SU-DHL-6 (cell line): ENCODE results near the gene WDR93.

Source experiments
- H2AFZ ChIP-seq: fragments of 200-600 bp; sonication (generic); 2 replicates; pipeline ENCODE4 v1.6.1; 2014; ENCODE audit warnings: low read depth, mild to moderate bottlenecking, moderate library complexity, mixed read lengths, antibody characterized with exemption, low read length; ENCODE audit not compliant: severe bottlenecking
- H3F3A ChIP-seq: fragments of 200-600 bp; shearing (Covaris generic); 2 replicates; pipeline ENCODE4 v1.6.0; 2016; ENCODE audit warnings: antibody characterized with exemption, mild to moderate bottlenecking; ENCODE audit not compliant: insufficient read depth
- H3K27ac ChIP-seq: fragments of 200-600 bp; sonication (generic); 2 replicates; pipeline ENCODE4 v1.5.1; 2016; ENCODE audit warnings: low read depth, mild to moderate bottlenecking, low read length, moderate library complexity, mixed read lengths
- H3K27me3 ChIP-seq: fragments of 200-600 bp; sonication (generic), shearing (Covaris generic); 2 replicates; pipeline ENCODE4 v1.6.0; 2014; ENCODE audit warnings: mild to moderate bottlenecking, low read length
- H3K36me3 ChIP-seq: fragments of 200-600 bp; sonication (generic); 2 replicates; pipeline ENCODE4 v1.6.1; 2014; ENCODE audit warnings: mild to moderate bottlenecking, low read length, mixed read lengths
- H3K4me2 ChIP-seq: fragments of 300-600, 200-600 bp; shearing (Covaris generic), sonication (generic); 2 replicates; pipeline ENCODE4 v1.6.0; 2014; ENCODE audit warnings: low read length, low read depth, mild to moderate bottlenecking; ENCODE audit not compliant: poor library complexity, severe bottlenecking
- H3K4me3 ChIP-seq: fragments of 200-600 bp; sonication (generic); 2 replicates; pipeline ENCODE4 v1.5.1; 2014; ENCODE audit warnings: antibody characterized with exemption, low read length, mild to moderate bottlenecking, mixed read lengths; ENCODE audit not compliant: insufficient read depth, poor library complexity, severe bottlenecking
- H3K79me2 ChIP-seq: fragments of 200-600 bp; sonication (generic); 2 replicates; pipeline ENCODE4 v1.6.1; 2014; ENCODE audit warnings: mild to moderate bottlenecking, low read length, moderate library complexity; ENCODE audit not compliant: insufficient read depth
- H3K9ac ChIP-seq: fragments of 200-600 bp; sonication (generic); 2 replicates; pipeline ENCODE4 v1.7.0; 2014; ENCODE audit warnings: mild to moderate bottlenecking, low read length
- H3K9me2 ChIP-seq: fragments of 200-600 bp; sonication (generic); replicated peaks from 2 replicates; pipeline ENCODE4 v1.6.1; 2014; ENCODE audit warnings: low read length; ENCODE audit not compliant: insufficient read depth
- H3K9me3 ChIP-seq: fragments of 200-600 bp; sonication (generic); 2 replicates; pipeline ENCODE4 v1.6.1; 2014; ENCODE audit warnings: low read length, mixed read lengths; ENCODE audit not compliant: insufficient read depth
- H4K20me1 ChIP-seq: fragments of 200-600 bp; sonication (generic); 2 replicates; pipeline ENCODE4 v1.6.1; 2014; ENCODE audit warnings: low read depth, mild to moderate bottlenecking, antibody characterized with exemption, low read length, moderate library complexity, mixed read lengths
- CTCF ChIP-seq: fragments of 200-600 bp; sonication (generic); IDR thresholded peaks from one replicate; pipeline ENCODE4 v1.5.1; 2017; ENCODE audit warnings: antibody characterized with exemption, mild to moderate bottlenecking, low read length, moderate library complexity; ENCODE audit not compliant: insufficient read depth, poor library complexity, severe bottlenecking
- EZH2phosphoT487 ChIP-seq: fragments of 200-600 bp; sonication (generic), shearing (Covaris generic); conservative IDR thresholded peaks from 2 replicates; pipeline ENCODE4 v1.6.1; 2018; ENCODE audit warnings: mild to moderate bottlenecking, antibody characterized with exemption, low read length, moderate library complexity, mixed read lengths

Gene WDR93

DNA sequence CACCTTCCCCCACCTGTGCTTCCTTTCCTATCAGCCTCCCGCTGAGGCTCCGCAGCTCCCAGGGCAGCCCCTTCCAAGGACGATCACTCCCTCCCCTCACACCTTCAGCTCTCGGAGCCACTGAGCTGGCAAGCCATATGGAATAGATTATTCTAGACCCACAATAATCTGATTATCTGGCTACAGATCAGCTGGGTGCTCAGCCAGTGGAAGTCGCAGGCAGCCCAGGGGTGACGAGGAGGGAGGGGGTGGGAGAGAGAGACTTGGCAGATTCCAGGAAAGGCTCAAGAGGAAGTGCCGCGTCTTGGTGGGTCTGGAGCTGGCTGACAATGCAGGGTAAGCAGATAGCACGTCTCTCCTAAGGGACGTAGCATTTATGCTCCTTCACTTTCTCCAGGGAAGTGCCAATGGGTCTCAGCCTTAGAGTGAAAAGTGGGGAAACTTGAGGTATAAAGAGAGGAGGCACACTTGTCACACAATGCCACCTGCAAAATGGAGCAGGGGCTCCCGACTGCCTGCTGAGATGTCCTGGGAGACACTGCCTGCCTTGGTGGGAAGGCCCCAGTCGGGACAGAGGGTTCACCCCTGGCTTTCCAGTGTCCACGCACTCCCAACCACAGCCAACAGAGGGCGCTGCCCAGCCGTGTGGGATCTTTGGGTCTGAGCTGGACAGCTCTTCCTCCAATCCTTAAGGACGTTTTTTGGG, 69.8 kb downstream of the WDR93 start:
- no peaks in the 10 kb centered on the region for H3K9me2 ChIP-seq
- H3K4me3 ChIP-seq = no peak overlapping the region
- no peak overlapping the region for H2AFZ ChIP-seq
- peak; percentile 81 for TF ChIP-seq CTCF
- TF ChIP-seq EZH2phosphoT487 = no peak
- H3F3A ChIP-seq = no peaks in the 10 kb centered on the region
- H3K9ac ChIP-seq = no peak overlapping the region
- no peaks in the 10 kb centered on the region for H3K79me2 ChIP-seq
- no peaks in the 10 kb centered on the region for H3K9me3 ChIP-seq
- H3K4me2 ChIP-seq = no peak overlapping the region
- no peaks in the 10 kb centered on the region for H4K20me1 ChIP-seq
- no peaks in the 10 kb centered on the region for H3K27me3 ChIP-seq
- H3K27ac ChIP-seq = no peak overlapping the region
- no peaks in the 10 kb centered on the region for H3K36me3 ChIP-seq

DNA sequence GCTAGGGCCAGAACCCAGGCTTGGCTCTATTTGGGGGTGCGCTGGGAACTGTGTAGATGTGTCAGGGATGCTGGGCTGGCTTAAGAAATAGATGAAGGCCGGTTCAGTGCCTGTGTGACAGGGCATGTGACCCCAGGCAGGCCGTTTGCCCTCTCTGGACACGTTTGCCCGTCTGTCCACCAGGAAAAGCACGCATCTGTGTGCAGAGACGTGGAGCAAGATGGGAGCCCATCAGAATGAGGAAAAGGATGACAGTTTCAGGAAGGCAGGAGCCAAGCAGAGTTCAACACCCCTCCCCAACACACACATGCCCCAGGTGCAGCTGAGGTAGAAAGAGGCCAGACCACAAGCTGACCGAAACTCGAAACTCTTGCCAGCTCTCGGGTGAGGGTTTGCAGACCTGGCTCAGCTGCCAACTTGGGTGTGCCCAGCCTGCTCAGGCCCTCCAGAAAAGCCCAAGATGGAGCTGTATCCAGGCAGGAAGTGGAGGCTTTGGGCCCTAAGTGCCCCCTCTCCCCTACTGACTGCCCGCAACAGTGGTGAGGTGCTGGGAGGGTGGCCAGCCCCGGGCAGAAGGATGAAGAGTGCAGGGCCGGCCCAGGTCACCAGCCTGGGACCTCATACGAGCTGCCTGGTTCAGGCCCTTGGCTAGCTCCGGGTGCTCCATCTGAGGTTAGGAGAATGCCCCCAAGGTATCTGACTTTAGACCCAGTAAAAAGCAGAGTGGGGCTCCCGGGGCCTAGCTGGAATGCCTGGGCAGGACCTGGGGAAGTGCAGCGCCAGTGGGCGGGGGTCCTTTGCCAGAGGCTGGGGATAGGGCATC, 70.6 kb downstream of the WDR93 start:
- Histone ChIP-seq H3K27me3 (no peaks in the 10 kb centered on the region), H3F3A (no peaks in the 10 kb centered on the region), H3K9ac (no peak overlapping the region), H3K4me2 (no peak overlapping the region), H3K4me3 (no peak overlapping the region), H3K36me3 (no peaks in the 10 kb centered on the region), H3K9me2 (no peaks in the 10 kb centered on the region), H4K20me1 (no peaks in the 10 kb centered on the region), H3K79me2 (no peaks in the 10 kb centered on the region), H2AFZ (no peak overlapping the region), H3K27ac (no peak overlapping the region), H3K9me3 (no peaks in the 10 kb centered on the region)
- TF ChIP-seq CTCF = no peak
- TF ChIP-seq EZH2phosphoT487 = no peak

GRCh38 chr15:89761929-89762328, 71.3 kb downstream of the WDR93 start:
- Histone ChIP-seq H3K4me2 (no peak overlapping the region), H3K9me2 (no peaks in the 10 kb centered on the region), H3K9ac (no peak overlapping the region), H3K9me3 (no peaks in the 10 kb centered on the region), H3K27ac (no peak overlapping the region), H3K36me3 (no peaks in the 10 kb centered on the region), H3F3A (no peaks in the 10 kb centered on the region), H2AFZ (no peak overlapping the region), H3K79me2 (no peaks in the 10 kb centered on the region), H3K27me3 (no peaks in the 10 kb centered on the region), H4K20me1 (no peaks in the 10 kb centered on the region), H3K4me3 (no peak overlapping the region)
- TF ChIP-seq CTCF = no peak
- TF ChIP-seq EZH2phosphoT487 = no peak
